ENCODE measurements around the gene PTPRM.

The PTPRM gene

DNA sequence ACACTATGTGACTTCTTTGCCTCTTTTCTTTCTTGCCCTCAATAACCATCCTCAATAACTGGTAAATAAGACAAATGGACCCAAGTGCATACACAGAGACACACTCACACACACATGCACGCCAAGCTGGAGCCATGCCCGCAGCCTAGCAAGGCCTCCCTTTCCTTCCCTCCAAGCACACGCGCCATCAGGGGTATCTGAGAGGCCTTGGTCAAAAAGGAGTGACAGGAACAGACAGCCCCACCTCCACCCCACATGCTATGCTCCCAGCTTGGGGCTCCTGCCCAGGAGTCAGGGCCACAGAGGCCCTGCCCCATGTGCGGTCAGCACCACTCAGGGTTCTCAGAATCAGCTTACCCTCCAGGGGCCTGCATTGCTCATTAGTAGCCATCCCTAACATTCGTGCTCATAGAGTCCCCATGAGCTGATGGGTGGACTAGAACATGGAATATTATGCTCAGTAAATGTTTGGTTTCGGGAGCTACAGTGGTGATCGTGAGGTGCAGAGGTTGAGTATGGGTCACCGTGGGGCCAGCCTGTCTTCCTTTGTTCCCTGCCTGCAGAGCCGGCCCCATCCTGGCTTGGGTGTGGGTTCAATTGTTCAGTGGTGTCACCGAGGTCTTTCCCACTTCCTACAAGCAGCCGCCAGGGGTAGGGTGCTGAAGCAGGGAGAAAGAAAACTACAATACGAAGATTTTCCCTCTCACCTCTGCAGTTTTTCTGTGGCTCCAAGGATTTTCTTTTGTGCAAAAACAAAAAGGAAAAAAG, 884.0 kb downstream of the PTPRM start:
- H3K36me3 ChIP-seq (ENCODE audit: control insufficient read depth, insufficient read depth, low read length): no peaks in the 10 kb centered on the region
- no peak overlapping the region for H3K27ac ChIP-seq (ENCODE audit: insufficient read depth, low read depth, low read length, poor library complexity, severe bottlenecking)
- 80 to 89% methylated on average over 13 of the region's 13 CpGs for WGBS, 2 experiments
- no peak overlapping the region for H3K4me3 ChIP-seq (ENCODE audit: insufficient read depth, low read depth, low read length)
- H3K27me3 ChIP-seq (ENCODE audit: control insufficient read depth, insufficient read depth, low read length, poor library complexity, severe bottlenecking): no peaks in the 10 kb centered on the region
- no peaks in the 10 kb centered on the region for H3K4me1 ChIP-seq (ENCODE audit: control insufficient read depth, insufficient read depth, low read length)
- no peaks in the 10 kb centered on the region for H3K9me3 ChIP-seq (ENCODE audit: control insufficient read depth, low read length)

DNA sequence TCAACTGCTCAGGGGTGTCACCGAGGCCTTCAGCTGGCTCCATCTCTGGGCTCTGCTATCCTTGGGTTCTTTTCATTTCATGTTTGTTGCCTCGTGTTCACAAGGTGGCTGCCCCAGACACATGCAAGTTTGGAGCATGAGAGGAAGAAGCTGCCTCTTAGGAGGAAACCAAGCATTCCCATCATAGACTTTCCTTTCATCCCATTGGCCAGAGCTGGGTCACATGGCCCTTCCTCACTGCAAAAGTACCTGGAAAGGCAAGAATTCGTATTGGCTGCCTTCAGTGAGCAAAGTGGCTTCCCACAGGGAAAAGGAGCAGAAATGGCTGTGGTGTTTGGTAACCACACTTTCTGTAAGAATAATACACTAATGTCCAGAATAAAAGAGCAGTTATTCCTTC, 886.4 kb downstream of the PTPRM start:
- no peaks in the 10 kb centered on the region for H3K36me3 ChIP-seq (ENCODE audit: control insufficient read depth, insufficient read depth, low read length)
- H3K4me1 ChIP-seq (ENCODE audit: control insufficient read depth, insufficient read depth, low read length): no peaks in the 10 kb centered on the region
- H3K4me3 ChIP-seq (ENCODE audit: insufficient read depth, low read depth, low read length): no peak overlapping the region
- WGBS, 2 experiments: 90 to 92% methylated on average over 3 of the region's 3 CpGs
- no peaks in the 10 kb centered on the region for H3K27me3 ChIP-seq (ENCODE audit: control insufficient read depth, insufficient read depth, low read length, poor library complexity, severe bottlenecking)
- H3K27ac ChIP-seq (ENCODE audit: insufficient read depth, low read depth, low read length, poor library complexity, severe bottlenecking): no peak overlapping the region
- H3K9me3 ChIP-seq (ENCODE audit: control insufficient read depth, low read length): no peaks in the 10 kb centered on the region

DNA sequence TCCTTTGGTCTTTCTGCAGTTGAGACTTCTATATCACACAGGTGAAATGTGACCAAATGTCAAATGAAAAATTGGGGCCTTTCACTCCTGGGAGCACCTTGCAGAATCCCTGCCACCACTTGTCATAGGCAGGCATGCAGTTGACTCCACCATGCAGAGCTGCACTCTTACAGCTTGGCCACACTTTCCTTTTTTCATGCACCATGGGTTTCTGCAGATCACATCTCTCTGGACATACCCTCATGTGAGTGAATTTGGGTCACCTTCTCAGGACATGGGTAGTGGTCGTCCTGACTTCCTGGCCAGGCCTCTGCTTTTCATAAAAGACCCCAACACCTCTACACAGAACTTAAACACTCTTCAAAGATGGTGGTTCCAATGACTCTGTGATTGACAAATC, 887.0 kb downstream of the PTPRM start:
- no peaks in the 10 kb centered on the region for H3K36me3 ChIP-seq (ENCODE audit: control insufficient read depth, insufficient read depth, low read length)
- H3K27ac ChIP-seq (ENCODE audit: insufficient read depth, low read depth, low read length, poor library complexity, severe bottlenecking): no peak overlapping the region
- H3K9me3 ChIP-seq (ENCODE audit: control insufficient read depth, low read length): no peaks in the 10 kb centered on the region
- 81 to 100% methylated on average over 1 of the region's 1 CpG for WGBS, 2 experiments
- no peaks in the 10 kb centered on the region for H3K4me1 ChIP-seq (ENCODE audit: control insufficient read depth, insufficient read depth, low read length)
- H3K27me3 ChIP-seq (ENCODE audit: control insufficient read depth, insufficient read depth, low read length, poor library complexity, severe bottlenecking): no peaks in the 10 kb centered on the region
- no peak overlapping the region for H3K4me3 ChIP-seq (ENCODE audit: insufficient read depth, low read depth, low read length)

DNA sequence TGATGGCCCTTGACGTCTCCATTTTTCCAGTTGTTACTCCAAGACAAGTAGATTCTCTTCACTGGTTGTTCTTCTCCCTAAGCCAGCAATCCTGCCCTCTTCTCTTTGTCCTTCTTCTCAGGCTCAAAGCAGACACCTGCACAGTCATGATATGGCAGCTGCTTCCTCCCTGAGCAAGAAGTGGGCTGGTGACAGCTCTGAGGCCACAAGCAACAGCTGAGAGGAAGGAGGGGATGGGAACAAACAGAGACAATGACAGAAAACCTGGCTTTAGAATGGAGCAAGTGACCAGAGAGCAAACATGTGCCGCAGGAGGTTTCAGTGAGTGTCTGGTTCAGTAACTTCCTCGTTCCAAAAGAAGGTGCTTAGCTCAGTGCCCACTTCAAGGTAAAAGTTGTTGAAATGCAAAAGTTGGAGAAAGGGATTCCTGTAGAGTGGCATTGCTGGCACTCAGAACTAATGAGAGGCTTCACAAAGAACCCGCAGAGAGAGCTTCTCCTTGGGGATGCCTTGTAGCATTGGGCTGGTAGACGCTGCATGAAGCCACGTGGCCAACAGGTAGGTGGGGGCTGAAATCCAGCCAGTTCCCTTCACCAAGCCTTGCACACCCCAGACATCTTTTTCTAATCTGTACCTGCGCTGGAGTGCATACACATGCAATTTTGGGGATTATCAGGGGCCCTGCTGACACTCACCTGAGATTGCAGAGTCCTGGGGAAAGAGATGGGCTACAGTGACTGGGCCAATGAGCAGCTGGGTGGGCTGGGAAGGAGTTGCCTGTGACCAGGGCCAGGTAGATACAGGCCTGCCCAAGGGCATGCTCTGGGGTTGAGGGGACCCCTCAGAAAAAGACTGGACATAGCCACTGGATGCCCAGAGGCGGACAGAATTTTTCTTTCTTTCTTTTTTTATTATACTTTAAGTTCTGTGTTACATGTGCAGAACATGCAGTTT, 888.8 kb downstream of the PTPRM start:
- no peaks in the 10 kb centered on the region for H3K4me1 ChIP-seq (ENCODE audit: control insufficient read depth, insufficient read depth, low read length)
- H3K4me3 ChIP-seq (ENCODE audit: insufficient read depth, low read depth, low read length): no peak overlapping the region
- no peak overlapping the region for H3K27ac ChIP-seq (ENCODE audit: insufficient read depth, low read depth, low read length, poor library complexity, severe bottlenecking)
- peaks cover 3% of the 10 kb centered on the region for H3K9me3 ChIP-seq (ENCODE audit: control insufficient read depth, low read length)
- 86 to 93% methylated on average over 8 of the region's 8 CpGs for whole genome bisulfite sequencing, 2 experiments
- H3K27me3 ChIP-seq (ENCODE audit: control insufficient read depth, insufficient read depth, low read length, poor library complexity, severe bottlenecking): no peaks in the 10 kb centered on the region
- H3K36me3 ChIP-seq (ENCODE audit: control insufficient read depth, insufficient read depth, low read length): no peaks in the 10 kb centered on the region

Measured in ectodermal cell (in vitro differentiated cells).